ENCODE measurements around the gene PLEKHA4.
"Not testable (repeated sequence)": the region's sequence is repeated elsewhere in the genome, so short reads cannot be mapped to it uniquely, and the experiment has no call there.

Gene PLEKHA4

DNA sequence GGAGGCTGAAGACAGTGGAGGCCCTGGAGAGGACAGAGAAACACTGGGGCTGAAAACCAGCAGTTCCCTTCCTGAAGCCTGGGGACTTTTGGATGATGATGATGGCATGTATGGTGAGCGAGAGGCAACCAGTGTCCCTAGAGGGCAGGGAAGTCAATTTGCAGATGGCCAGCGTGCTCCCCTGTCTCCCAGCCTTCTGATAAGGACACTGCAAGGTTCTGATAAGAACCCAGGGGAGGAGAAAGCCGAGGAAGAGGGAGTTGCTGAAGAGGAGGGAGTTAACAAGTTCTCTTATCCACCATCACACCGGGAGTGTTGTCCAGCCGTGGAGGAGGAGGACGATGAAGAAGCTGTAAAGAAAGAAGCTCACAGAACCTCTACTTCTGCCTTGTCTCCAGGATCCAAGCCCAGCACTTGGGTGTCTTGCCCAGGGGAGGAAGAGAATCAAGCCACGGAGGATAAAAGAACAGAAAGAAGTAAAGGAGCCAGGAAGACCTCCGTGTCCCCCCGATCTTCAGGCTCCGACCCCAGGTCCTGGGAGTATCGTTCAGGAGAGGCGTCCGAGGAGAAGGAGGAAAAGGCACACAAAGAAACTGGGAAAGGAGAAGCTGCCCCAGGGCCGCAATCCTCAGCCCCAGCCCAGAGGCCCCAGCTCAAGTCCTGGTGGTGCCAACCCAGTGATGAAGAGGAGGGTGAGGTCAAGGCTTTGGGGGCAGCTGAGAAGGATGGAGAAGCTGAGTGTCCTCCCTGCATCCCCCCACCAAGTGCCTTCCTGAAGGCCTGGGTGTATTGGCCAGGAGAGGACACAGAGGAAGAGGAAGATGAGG, 5.3 kb upstream of the PLEKHA4 start:
- Mint-ChIP-seq H3K4me3 (peak overlapping the region; percentile 99 to 100 (median 99)), H3K9me3 (no peaks in the 10 kb centered on the region), H3K27ac (peak overlapping the region; percentile 98 to 100 (median 99)), H3K36me3 (ENCODE audit: low read depth) (peaks cover 47% of the 10 kb centered on the region), H3K27me3 (ENCODE audit: low read depth) (peaks cover 3% of the 10 kb centered on the region), H3K4me1 (peaks cover 47% of the 10 kb centered on the region)
- TF ChIP-seq, protein P1, sequence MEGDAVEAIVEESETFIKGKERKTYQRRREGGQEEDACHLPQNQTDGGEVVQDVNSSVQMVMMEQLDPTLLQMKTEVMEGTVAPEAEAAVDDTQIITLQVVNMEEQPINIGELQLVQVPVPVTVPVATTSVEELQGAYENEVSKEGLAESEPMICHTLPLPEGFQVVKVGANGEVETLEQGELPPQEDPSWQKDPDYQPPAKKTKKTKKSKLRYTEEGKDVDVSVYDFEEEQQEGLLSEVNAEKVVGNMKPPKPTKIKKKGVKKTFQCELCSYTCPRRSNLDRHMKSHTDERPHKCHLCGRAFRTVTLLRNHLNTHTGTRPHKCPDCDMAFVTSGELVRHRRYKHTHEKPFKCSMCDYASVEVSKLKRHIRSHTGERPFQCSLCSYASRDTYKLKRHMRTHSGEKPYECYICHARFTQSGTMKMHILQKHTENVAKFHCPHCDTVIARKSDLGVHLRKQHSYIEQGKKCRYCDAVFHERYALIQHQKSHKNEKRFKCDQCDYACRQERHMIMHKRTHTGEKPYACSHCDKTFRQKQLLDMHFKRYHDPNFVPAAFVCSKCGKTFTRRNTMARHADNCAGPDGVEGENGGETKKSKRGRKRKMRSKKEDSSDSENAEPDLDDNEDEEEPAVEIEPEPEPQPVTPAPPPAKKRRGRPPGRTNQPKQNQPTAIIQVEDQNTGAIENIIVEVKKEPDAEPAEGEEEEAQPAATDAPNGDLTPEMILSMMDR (IDR thresholded peaks at IDR 0.05; ENCODE audit: unreplicated experiment in 3 of 3), result no peak

DNA sequence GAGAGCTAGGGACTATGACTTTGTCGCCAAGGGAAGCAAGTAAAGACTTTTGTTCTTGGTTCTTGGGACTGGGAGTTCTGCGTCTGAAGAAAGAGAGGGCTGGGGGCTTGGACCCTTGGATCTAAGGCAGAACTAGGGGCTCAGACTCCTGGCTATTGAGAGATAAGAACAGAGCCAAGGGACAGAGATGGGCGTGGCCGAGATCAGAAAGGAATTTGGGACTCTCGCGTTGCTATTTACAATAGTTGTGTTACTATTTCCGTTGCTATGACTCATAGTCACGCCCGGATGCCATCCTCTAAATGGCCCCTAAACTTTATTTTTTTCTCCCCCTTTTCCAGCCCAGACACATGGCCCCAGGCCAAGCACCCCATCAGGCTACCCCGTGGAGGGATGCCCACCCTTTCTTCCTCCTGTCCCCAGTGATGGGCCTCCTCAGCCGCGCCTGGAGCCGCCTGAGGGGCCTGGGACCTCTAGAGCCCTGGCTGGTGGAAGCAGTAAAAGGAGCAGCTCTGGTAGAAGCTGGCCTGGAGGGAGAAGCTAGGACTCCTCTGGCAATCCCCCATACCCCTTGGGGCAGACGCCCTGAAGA, 4.6 kb upstream of the PLEKHA4 start:
- Mint-ChIP-seq H3K4me3 (peak overlapping the region; percentile 99 to 100 (median 99)), H3K27me3 (ENCODE audit: low read depth) (peaks cover 3% of the 10 kb centered on the region), H3K27ac (peak overlapping the region; percentile 98 to 100 (median 99)), H3K9me3 (no peaks in the 10 kb centered on the region), H3K4me1 (peaks cover 54% of the 10 kb centered on the region), H3K36me3 (ENCODE audit: low read depth) (peaks cover 40% of the 10 kb centered on the region)
- TF ChIP-seq, protein P1 (IDR thresholded peaks at IDR 0.05; ENCODE audit: unreplicated experiment in 3 of 3), result no peak

DNA sequence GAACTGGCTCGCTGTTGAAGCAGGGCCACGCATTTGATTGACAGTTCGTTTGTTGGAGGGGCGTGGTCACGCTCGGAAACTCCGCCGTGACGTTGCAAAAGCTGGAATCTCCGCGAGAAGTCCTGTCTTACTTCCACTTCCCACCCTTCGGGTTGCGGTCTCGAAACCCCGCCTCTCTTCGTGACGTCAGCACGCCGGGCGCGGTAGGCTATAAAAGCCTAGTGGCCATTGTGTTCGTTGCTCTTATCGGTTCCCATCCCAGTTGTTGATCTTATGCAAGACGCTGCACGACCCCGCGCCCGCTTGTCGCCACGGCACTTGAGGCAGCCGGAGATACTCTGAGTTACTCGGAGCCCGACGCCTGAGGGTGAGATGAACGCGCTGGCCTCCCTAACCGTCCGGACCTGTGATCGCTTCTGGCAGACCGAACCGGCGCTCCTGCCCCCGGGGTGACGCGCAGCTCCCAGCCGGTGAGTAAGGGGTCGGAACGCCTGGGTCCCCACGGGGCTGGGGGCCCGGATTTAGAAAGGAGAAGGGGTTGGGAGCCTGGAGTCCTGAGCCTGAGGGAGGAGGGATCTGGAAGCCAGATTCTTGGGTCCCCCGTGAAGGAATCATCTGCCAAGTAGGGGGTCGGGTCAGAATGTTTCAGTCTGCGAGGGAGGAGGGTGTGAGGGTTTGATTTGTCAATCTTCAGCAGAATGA, 3.9 kb upstream of the PLEKHA4 start, which contains the start of gene PPP1R15A:
Gene PPP1R15A (plus strand): TSS at position 240 of the 702 bp plus-strand sequence. CDS start 813 bp downstream, outside the sequence.
- Mint-ChIP-seq H3K36me3 (ENCODE audit: low read depth) (peaks cover 36% of the 10 kb centered on the region), H3K27me3 (ENCODE audit: low read depth) (peaks cover 3% of the 10 kb centered on the region), H3K4me1 (peaks cover 57% of the 10 kb centered on the region), H3K9me3 (no peaks in the 10 kb centered on the region), H3K27ac (peak within 1 kb of the TSS; percentile 98 to 100 (median 99)), H3K4me3 (peak within 1 kb of the TSS; percentile 99 to 100 (median 99))
- TF ChIP-seq, protein P1 (IDR thresholded peaks at IDR 0.05; ENCODE audit: unreplicated experiment in 3 of 3), result no peak

DNA sequence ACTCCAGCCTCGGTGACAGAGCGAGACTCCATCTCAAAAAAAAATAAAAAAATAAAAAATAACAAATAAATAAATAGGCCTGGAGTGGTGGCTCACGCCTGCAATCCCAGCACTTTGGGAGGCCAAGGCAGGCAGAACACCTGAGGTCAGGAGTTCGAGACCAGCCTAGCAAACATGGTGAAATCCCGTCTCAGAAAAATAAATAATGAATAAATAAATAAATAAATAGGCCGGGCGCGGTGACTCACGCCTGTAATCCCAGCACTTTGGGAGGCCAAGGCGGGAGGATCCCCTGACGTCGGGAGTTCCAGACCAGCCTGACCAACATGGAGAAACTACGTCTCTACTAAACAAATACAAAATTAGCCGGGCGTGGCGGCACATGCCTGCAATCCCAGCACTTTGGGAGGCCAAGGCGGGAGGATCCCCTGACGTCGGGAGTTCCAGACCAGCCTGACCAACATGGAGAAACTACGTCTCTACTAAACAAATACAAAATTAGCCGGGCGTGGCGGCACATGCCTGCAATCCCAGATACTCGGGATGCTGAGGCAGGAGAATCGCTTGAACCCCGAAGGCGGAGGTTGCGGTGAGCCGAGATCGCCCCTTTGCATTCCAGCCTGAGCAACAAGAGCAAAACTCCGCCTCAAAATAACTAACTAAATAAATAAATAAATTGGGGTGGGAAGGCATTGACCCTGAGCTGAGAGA, 3.2 kb upstream of the PLEKHA4 start:
- Mint-ChIP-seq H3K27ac (peak overlapping the region; percentile 98 to 100 (median 99)), H3K4me3 (peak overlapping the region; percentile 99 to 100 (median 99)), H3K4me1 (peaks cover 64% of the 10 kb centered on the region), H3K36me3 (ENCODE audit: low read depth) (peaks cover 36% of the 10 kb centered on the region)
- not testable (repeated sequence) for H3K27me3 Mint-ChIP-seq (ENCODE audit: low read depth); H3K9me3 Mint-ChIP-seq

DNA sequence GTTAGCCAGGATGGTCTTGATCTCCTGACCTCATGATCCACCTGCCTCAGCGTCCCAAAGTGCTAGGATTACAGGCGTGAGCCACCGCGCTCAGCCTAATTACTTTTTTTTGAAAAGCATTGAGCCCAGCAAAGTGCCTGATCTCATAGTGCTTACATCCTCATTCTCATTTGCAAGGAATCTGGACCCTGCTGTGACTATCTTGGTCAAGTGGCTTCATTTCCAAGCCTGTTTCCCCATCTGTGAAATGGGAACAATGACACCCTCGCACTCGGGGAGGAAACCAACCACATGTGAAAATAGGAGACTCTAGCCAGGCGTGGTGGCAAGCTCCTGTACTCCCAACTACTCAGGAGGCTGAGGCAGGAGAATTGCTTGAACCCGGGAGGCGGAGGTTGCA, 1.6 kb upstream of the PLEKHA4 start:
- H3K9me3 Mint-ChIP-seq, result no peaks in the 10 kb centered on the region
- peak overlapping the region; percentile 17 to 57 (median 48) for H3K4me3 Mint-ChIP-seq
- peaks cover 26% of the 10 kb centered on the region for H3K36me3 Mint-ChIP-seq (ENCODE audit: low read depth)
- H3K4me1 Mint-ChIP-seq, result peaks cover 52% of the 10 kb centered on the region
- TF ChIP-seq, protein P1 (IDR thresholded peaks at IDR 0.05; ENCODE audit: unreplicated experiment in 3 of 3), result no peak
- peak overlapping the region; percentile 37 to 75 (median 49) for H3K27ac Mint-ChIP-seq
- H3K27me3 Mint-ChIP-seq (ENCODE audit: low read depth), result peaks cover 3% of the 10 kb centered on the region
